ENCODE data around the gene PPM1M. TPM values are rescaled to one million over a fixed set of nuclear protein-coding genes. Genes with fewer than 3 reads are reported as not detected.

The PPM1M gene
- total RNA-seq, 1 experiment from 2014 or later, result 16.2 TPM

GRCh38 chr3:52223449-52224408 is 21.8 kb upstream of the PPM1M start:
- no TSS peak for BruUV-seq (replicated peaks)
- CTCF ChIA-PET, result interaction anchor here (0.8 kb wide), 1 partner anchor 274 kb away, joined by 3 read pairs; no protein-coding TSS in a partner anchor
- H3K36me3 ChIP-seq (ENCODE audit: low read depth), result no peaks in the 10 kb centered on the region
- no peaks in the 10 kb centered on the region for H3K79me2 ChIP-seq (ENCODE audit: low read depth)
- no peak overlapping the region for H3K27ac ChIP-seq
- H3K27me3 ChIP-seq (ENCODE audit: insufficient read depth, low read depth), result no peaks in the 10 kb centered on the region
- POLR2A ChIA-PET (ENCODE audit: unreplicated experiment), result no interaction called here
- H3K4me1 ChIP-seq (replicated peaks; ENCODE audit: insufficient read depth), result peaks cover 24% of the 10 kb centered on the region
- H3K4me2 ChIP-seq, result no peak overlapping the region
- H3K9me2 ChIP-seq (ENCODE audit: insufficient read depth), result no peaks in the 10 kb centered on the region
- DNase-seq, result no peak
- no peaks in the 10 kb centered on the region for H3K9me3 ChIP-seq (ENCODE audit: insufficient read depth, low read depth)
- no peaks in the 10 kb centered on the region for H4K20me1 ChIP-seq (ENCODE audit: insufficient read depth)
- TF ChIP-seq EZH2 (IDR thresholded peaks at IDR 0.05; ENCODE audit: low read depth), result no peak
- TF ChIP-seq, protein P1, sequence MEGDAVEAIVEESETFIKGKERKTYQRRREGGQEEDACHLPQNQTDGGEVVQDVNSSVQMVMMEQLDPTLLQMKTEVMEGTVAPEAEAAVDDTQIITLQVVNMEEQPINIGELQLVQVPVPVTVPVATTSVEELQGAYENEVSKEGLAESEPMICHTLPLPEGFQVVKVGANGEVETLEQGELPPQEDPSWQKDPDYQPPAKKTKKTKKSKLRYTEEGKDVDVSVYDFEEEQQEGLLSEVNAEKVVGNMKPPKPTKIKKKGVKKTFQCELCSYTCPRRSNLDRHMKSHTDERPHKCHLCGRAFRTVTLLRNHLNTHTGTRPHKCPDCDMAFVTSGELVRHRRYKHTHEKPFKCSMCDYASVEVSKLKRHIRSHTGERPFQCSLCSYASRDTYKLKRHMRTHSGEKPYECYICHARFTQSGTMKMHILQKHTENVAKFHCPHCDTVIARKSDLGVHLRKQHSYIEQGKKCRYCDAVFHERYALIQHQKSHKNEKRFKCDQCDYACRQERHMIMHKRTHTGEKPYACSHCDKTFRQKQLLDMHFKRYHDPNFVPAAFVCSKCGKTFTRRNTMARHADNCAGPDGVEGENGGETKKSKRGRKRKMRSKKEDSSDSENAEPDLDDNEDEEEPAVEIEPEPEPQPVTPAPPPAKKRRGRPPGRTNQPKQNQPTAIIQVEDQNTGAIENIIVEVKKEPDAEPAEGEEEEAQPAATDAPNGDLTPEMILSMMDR (conservative IDR thresholded peaks at IDR 0.05), result no peak
- no peak overlapping the region for H2AFZ ChIP-seq
- no peak overlapping the region for H3K4me3 ChIP-seq
- H3F3A ChIP-seq (ENCODE audit: insufficient read depth, low read depth), result peaks cover 14% of the 10 kb centered on the region; the same call in 1 of the 2 replicates
- intact Hi-C loops (cut with micrococcal nuclease; ENCODE audit: unreplicated experiment), result no loop called here

DNA sequence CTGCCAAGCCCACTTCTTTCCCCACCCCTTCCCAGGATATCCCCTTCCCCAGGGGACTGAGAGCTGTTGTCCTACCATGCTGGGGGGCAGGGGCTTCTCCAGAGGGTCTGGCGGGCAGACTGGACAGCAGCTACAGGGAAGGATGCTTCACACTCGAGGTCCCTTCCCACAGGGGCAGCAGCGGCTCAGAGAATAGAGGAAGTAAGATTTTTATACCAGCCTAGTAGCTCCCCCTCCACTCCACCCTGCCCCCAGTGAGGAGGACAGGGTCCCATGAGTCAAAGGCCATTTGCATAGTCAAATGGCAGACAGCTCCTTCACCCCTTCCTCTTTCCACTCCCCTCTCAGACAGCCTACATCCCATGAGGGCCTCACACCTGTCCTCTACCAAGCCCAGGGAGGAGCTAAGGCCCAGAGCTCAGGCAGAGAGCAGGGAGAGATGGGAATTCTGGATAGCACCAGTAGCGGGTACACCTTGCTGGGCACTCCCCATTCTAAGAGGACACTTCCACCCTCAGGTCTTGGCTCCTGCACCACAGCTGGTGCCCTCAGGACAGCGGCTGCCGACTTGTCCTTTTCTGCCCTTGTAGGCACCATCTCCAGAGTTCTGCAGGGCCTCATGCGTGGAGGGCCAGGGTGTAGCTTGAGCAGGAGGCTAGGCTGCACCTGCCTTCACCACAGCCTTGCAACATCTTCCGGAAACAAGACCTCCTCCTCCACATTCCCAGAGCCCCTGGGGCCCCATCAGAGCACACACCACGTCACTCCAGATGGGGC is 19.9 kb upstream of the PPM1M start, which contains the start of gene TLR9:
Gene TLR9 (minus strand): TSS at position 194 of the 777 bp plus-strand sequence. CDS start 116 bp downstream, at position 78.
- no peak within 1 kb of the TSS for H3K27ac ChIP-seq
- BruUV-seq (replicated peaks), result no TSS peak
- no peaks in the 10 kb centered on the region for H3K79me2 ChIP-seq (ENCODE audit: low read depth)
- H3F3A ChIP-seq (ENCODE audit: insufficient read depth, low read depth), result 0 out of 2 replicates have a peak, but pooled peaks cover 3% of the 10 kb centered on the region
- no peaks in the 10 kb centered on the region for H4K20me1 ChIP-seq (ENCODE audit: insufficient read depth)
- H3K9me2 ChIP-seq (ENCODE audit: insufficient read depth), result no peaks in the 10 kb centered on the region
- intact Hi-C loops (cut with micrococcal nuclease; ENCODE audit: unreplicated experiment), result no loop called here
- 0 out of 2 replicates have a peak, but pooled peaks cover 7% of the 10 kb centered on the region for H3K36me3 ChIP-seq (ENCODE audit: low read depth)
- H3K27me3 ChIP-seq (ENCODE audit: insufficient read depth, low read depth), result no peaks in the 10 kb centered on the region
- CTCF ChIA-PET, result no interaction called here
- POLR2A ChIA-PET (ENCODE audit: unreplicated experiment), result no interaction called here
- H3K4me2 ChIP-seq, result no peak within 1 kb of the TSS
- no peaks in the 10 kb centered on the region for H3K9me3 ChIP-seq (ENCODE audit: insufficient read depth, low read depth)
- peaks cover 6% of the 10 kb centered on the region for H3K4me1 ChIP-seq (replicated peaks; ENCODE audit: insufficient read depth)
- DNase-seq, result no peak
- H2AFZ ChIP-seq, result no peak within 1 kb of the TSS
- TF ChIP-seq, protein P1 (conservative IDR thresholded peaks at IDR 0.05), result no peak
- TF ChIP-seq EZH2 (IDR thresholded peaks at IDR 0.05; ENCODE audit: low read depth), result no peak
- no peak within 1 kb of the TSS for H3K4me3 ChIP-seq

DNA sequence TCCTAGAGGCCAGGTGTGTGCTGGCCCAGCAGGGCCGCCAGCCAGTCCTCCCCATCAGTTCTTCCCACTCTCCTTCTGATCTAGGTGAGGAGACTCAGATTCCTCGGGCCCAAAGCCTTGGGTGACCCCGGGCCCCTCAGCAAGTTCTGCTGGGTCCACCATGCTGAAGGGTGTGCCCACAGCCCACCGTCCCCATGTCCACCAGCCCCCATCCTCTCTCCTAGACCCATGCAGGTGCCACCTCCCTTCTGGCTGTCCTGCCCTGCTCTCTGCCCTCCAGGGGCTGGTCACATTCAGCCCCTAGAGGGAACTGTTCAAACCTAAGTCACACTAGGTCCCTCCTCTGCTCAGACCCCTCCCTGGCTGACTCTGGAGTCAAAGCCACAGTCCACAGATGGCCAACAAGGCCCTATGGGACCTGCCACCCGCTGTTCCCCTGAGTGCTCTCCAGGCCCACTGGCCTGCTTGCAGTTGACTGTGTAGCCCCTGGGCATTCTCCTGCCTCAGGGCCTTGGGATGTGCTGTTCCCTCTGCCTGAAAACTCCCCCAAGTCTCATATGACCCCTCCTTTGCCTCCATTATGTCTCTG is 19.2 kb upstream of the PPM1M start:
- H3K27ac ChIP-seq, result no peak overlapping the region
- H3K4me3 ChIP-seq, result no peak overlapping the region
- BruUV-seq (replicated peaks), result no TSS peak
- TF ChIP-seq, protein P1 (conservative IDR thresholded peaks at IDR 0.05), result no peak
- TF ChIP-seq EZH2 (IDR thresholded peaks at IDR 0.05; ENCODE audit: low read depth), result no peak
- H3F3A ChIP-seq (ENCODE audit: insufficient read depth, low read depth), result 0 out of 2 replicates have a peak, but pooled peaks cover 3% of the 10 kb centered on the region
- no peaks in the 10 kb centered on the region for H3K4me1 ChIP-seq (replicated peaks; ENCODE audit: insufficient read depth)
- H3K4me2 ChIP-seq, result no peak overlapping the region
- ChIA-PET CTCF (no interaction called here), POLR2A (ENCODE audit: unreplicated experiment) (no interaction called here)
- intact Hi-C loops (cut with micrococcal nuclease; ENCODE audit: unreplicated experiment), result no loop called here
- no peaks in the 10 kb centered on the region for H3K27me3 ChIP-seq (ENCODE audit: insufficient read depth, low read depth)
- H2AFZ ChIP-seq, result no peak overlapping the region
- H4K20me1 ChIP-seq (ENCODE audit: insufficient read depth), result no peaks in the 10 kb centered on the region
- DNase-seq, result no peak
- H3K79me2 ChIP-seq (ENCODE audit: low read depth), result no peaks in the 10 kb centered on the region
- no peaks in the 10 kb centered on the region for H3K9me3 ChIP-seq (ENCODE audit: insufficient read depth, low read depth)
- H3K9me2 ChIP-seq (ENCODE audit: insufficient read depth), result no peaks in the 10 kb centered on the region
- peaks cover 7% of the 10 kb centered on the region; the same call in 1 of the 2 replicates for H3K36me3 ChIP-seq (ENCODE audit: low read depth)
